Measurements from ENCODE around the gene RASAL1. TPM values are rescaled to one million over a fixed set of nuclear protein-coding genes. Genes with fewer than 3 reads are reported as not detected.

RASAL1 gene
- total RNA-seq, 1 donor from 2014 or later = 1.4 TPM

DNA sequence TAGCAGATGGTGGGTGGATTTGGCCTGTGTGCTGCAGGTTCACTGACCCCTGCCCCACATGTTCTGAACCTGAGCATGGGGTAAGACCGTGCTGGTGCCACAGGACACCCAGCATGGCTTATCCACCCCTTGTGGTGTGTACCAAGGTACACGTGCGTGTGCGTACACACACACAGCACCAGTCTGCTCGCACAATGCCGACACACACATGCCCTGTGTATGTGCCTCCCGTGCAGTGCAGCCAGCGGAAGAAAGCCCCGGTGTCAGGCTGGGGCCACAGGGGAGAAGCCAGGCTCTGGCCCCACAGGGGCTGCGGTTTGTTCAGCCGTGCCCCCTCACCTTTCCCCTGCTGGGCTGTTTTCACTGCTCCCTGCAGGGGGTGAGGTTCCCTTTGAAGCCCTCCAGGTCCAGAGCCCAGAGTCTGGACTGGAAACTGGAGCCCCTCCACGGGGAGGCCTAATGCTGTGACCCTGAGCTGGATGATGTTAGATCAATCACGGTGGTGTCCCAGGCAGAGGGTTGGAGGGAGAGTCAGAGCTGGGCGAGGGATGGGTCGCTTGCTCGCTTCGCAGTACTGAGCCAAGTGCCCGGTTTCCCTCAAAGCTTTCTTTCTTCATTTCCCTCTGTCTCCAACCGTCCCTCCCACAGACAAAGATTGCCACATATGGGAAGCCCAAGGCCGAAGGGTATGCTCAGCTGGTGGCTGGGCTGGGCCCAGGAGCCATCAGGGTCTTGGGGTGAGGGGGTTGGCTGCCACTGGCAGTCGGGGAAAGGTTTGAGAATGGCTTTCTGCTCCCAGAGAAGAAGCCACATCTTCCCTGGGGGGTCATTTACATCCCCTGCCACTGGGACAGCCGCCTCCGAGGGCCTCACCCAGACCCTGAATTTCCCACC, 72.8 kb downstream of the RASAL1 start:
- Histone ChIP-seq H3K4me1 (peaks cover 8% of the 10 kb centered on the region), H2AFZ (replicated peaks) (no peak overlapping the region), H3K27ac (no peak overlapping the region), H3K4me2 (peak overlapping the region; percentile 59), H3K9me3 (ENCODE audit: low read depth) (no peaks in the 10 kb centered on the region), H4K20me1 (ENCODE audit: low read depth) (peaks cover 68% of the 10 kb centered on the region), H3K79me2 (ENCODE audit: low read depth) (no peaks in the 10 kb centered on the region), H3K9ac (no peak overlapping the region), H3K4me3 (no peak overlapping the region), H3K36me3 (no peaks in the 10 kb centered on the region), H3K27me3 (peaks cover 55% of the 10 kb centered on the region), H3F3A (ENCODE audit: low read depth) (peaks cover 8% of the 10 kb centered on the region)
- peak; percentile 60 for DNase-seq (ENCODE audit: low spot score)
- no peak overlapping the region for H3K27ac Mint-ChIP-seq
- no peaks in the 10 kb centered on the region for H3K36me3 Mint-ChIP-seq
- no peak for TF ChIP-seq EZH2phosphoT487 (IDR thresholded peaks at IDR 0.05)
- TF ChIP-seq, protein P1, sequence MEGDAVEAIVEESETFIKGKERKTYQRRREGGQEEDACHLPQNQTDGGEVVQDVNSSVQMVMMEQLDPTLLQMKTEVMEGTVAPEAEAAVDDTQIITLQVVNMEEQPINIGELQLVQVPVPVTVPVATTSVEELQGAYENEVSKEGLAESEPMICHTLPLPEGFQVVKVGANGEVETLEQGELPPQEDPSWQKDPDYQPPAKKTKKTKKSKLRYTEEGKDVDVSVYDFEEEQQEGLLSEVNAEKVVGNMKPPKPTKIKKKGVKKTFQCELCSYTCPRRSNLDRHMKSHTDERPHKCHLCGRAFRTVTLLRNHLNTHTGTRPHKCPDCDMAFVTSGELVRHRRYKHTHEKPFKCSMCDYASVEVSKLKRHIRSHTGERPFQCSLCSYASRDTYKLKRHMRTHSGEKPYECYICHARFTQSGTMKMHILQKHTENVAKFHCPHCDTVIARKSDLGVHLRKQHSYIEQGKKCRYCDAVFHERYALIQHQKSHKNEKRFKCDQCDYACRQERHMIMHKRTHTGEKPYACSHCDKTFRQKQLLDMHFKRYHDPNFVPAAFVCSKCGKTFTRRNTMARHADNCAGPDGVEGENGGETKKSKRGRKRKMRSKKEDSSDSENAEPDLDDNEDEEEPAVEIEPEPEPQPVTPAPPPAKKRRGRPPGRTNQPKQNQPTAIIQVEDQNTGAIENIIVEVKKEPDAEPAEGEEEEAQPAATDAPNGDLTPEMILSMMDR (IDR thresholded peaks at IDR 0.05) = no peak
- TF ChIP-seq EZH2 (IDR thresholded peaks at IDR 0.05) = no peak
- peaks cover 18% of the 10 kb centered on the region for H3K4me1 Mint-ChIP-seq
- H3K9me3 Mint-ChIP-seq = no peaks in the 10 kb centered on the region
- H3K4me3 Mint-ChIP-seq = no peak overlapping the region
- peaks cover 8% of the 10 kb centered on the region for H3K27me3 Mint-ChIP-seq (ENCODE audit: insufficient read depth, low read depth)

DNA sequence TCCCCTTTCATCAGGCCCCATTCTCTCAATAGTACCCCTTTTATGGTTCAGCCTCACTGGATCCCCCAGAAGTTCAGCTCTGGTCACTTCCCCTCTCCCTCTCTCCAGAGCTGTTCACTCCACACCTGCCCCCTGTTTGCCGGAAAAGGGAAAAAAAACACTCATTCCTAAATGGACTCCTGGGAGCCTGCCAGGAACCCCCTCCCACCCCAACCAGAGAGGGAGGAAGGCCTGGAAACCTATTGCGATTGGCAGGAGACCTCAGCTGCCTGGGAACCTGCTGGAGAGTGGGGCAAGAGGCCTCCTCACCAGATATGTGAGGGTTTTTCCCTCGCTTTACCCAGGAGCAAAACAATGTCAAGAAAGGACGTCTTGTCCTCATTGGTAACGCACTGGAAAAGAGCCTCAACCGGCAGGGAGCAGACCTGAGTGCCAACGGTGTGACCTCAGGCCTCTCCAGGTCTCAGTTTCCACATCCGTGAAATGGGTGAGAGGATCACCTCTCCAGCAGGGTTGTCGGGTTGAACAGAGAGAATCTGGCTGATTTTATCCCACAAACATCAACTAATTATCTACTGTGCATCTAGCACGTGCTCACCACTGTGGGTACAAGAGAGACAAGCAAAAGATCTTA, 74.4 kb downstream of the RASAL1 start:
- no peaks in the 10 kb centered on the region for H3K79me2 ChIP-seq (ENCODE audit: low read depth)
- H3K27ac Mint-ChIP-seq = no peak overlapping the region
- H4K20me1 ChIP-seq (ENCODE audit: low read depth) = peaks cover 52% of the 10 kb centered on the region
- H3K4me1 ChIP-seq = peaks cover 13% of the 10 kb centered on the region
- DNase-seq (ENCODE audit: low spot score) = no peak
- no peak overlapping the region for H3K4me3 ChIP-seq
- no peaks in the 10 kb centered on the region for H3K36me3 ChIP-seq
- peaks cover 71% of the 10 kb centered on the region for H3K27me3 ChIP-seq
- H3K27me3 Mint-ChIP-seq (ENCODE audit: insufficient read depth, low read depth) = peaks cover 12% of the 10 kb centered on the region
- H3K4me3 Mint-ChIP-seq = no peak overlapping the region
- peaks cover 16% of the 10 kb centered on the region for H3F3A ChIP-seq (ENCODE audit: low read depth)
- H3K4me1 Mint-ChIP-seq = peaks cover 18% of the 10 kb centered on the region
- no peak overlapping the region for H3K9ac ChIP-seq
- no peaks in the 10 kb centered on the region for H3K9me3 ChIP-seq (ENCODE audit: low read depth)
- no peak overlapping the region for H3K27ac ChIP-seq
- no peaks in the 10 kb centered on the region for H3K9me3 Mint-ChIP-seq
- TF ChIP-seq EZH2 (IDR thresholded peaks at IDR 0.05) = no peak
- TF ChIP-seq, protein P1 (IDR thresholded peaks at IDR 0.05) = no peak
- TF ChIP-seq EZH2phosphoT487 (IDR thresholded peaks at IDR 0.05) = no peak
- no peaks in the 10 kb centered on the region for H3K36me3 Mint-ChIP-seq
- no peak overlapping the region for H2AFZ ChIP-seq (replicated peaks)
- no peak overlapping the region for H3K4me2 ChIP-seq

DNA sequence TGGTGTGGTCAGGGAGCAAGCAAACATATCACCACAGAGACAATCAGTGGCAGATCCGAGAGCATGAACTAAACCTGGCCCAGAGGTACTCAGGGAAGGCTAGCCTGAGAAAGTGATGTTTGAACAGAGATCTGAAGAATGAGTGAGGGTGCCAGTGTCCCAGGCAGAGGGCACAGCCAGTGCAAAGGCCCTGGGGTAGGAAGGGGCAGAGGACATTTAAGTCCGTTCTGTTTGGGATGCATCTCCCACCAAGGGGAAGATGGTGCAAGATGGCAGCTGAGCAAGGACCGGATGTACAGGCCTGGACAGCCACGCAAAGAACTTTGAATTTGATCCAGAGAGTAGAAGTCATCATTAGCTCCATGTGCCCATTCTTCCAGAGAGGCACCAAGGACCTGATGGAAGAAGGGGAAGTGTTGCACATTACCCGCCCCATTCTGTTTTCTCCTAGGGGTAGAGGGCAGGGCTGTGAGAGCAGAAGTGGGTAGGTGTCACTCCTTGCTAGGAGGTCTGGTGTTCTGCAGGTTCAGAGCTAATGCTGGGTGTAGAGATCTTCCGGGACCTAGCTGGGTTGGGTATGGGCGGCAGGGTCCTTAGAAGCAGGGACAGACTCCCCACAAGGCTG, 75.1 kb downstream of the RASAL1 start:
- Histone ChIP-seq H3K9ac (no peak overlapping the region), H3K4me1 (peaks cover 13% of the 10 kb centered on the region), H3K4me3 (no peak overlapping the region), H3K79me2 (ENCODE audit: low read depth) (no peaks in the 10 kb centered on the region), H3F3A (ENCODE audit: low read depth) (peaks cover 16% of the 10 kb centered on the region), H4K20me1 (ENCODE audit: low read depth) (peaks cover 45% of the 10 kb centered on the region), H3K27me3 (peaks cover 78% of the 10 kb centered on the region), H2AFZ (replicated peaks) (no peak overlapping the region), H3K4me2 (no peak overlapping the region), H3K27ac (no peak overlapping the region), H3K36me3 (no peaks in the 10 kb centered on the region), H3K9me3 (ENCODE audit: low read depth) (no peaks in the 10 kb centered on the region)
- no peak overlapping the region for H3K4me3 Mint-ChIP-seq
- H3K27me3 Mint-ChIP-seq (ENCODE audit: insufficient read depth, low read depth) = peaks cover 15% of the 10 kb centered on the region
- TF ChIP-seq, protein P1 (IDR thresholded peaks at IDR 0.05) = no peak
- TF ChIP-seq EZH2 (IDR thresholded peaks at IDR 0.05) = no peak
- no peak for TF ChIP-seq EZH2phosphoT487 (IDR thresholded peaks at IDR 0.05)
- peaks cover 18% of the 10 kb centered on the region for H3K4me1 Mint-ChIP-seq
- no peaks in the 10 kb centered on the region for H3K9me3 Mint-ChIP-seq
- no peak overlapping the region for H3K27ac Mint-ChIP-seq
- no peak for DNase-seq (ENCODE audit: low spot score)
- H3K36me3 Mint-ChIP-seq = no peaks in the 10 kb centered on the region
